NT2/D1 (cell line): Measurements from ENCODE around the gene ATF7.

Experiments used
- YY1 ChIP-seq: IDR thresholded peaks from 2 replicates; pipeline ENCODE4 v1.6.1; 2011; ENCODE audit not compliant: insufficient read length, insufficient read depth
- ZNF274 ChIP-seq: IDR thresholded peaks from 2 replicates; pipeline ENCODE4 v1.6.1; 2011; ENCODE audit warnings: mild to moderate bottlenecking, low read depth, low read length

GRCh38 chr12:53591301-53592206 lies 34.6 kb downstream of the ATF7 start:
- TF ChIP-seq ZNF274 (no peak), YY1 (no peak)
